ENCODE measurements around the gene C17orf114.
A peak's percentile ranks its signal among the peaks of the same experiment; 100 is the strongest.
"Not testable (repeated sequence)": the region's sequence is repeated elsewhere in the genome, so short reads cannot be mapped to it uniquely, and the experiment has no call there.

Gene C17orf114

DNA sequence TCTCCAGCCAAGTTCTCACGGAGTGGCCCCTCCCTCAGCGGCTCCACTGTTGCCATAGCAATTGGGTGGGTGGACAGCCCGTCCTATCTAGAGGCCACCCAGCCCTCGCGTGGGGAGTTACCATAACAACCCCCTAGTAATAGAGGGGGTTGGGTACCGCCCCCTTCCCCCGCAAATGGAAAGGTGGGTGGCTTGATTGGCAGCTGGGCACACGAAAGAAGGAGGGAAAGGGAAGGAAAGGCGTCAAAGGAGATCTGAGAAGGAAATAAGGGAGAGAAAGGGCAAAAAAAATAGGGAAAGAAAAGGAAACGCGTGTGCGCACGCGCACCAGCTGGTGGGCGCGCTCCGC, 30.7 kb upstream of the C17orf114 start:
- intact Hi-C loops (cut with micrococcal nuclease; ENCODE audit: unreplicated experiment) = loop anchor here (10.0 kb wide), 1 partner anchor 52 kb away; no protein-coding TSS in a partner anchor
- Histone ChIP-seq H3K9ac (ENCODE audit: insufficient read depth, low read depth, low read length) (peak overlapping the region; percentile 78), H3K4me2 (ENCODE audit: low read depth, low read length) (peak overlapping the region; percentile 85), H3K79me2 (ENCODE audit: insufficient read depth, low read length) (peaks cover 40% of the 10 kb centered on the region), H3K27ac (ENCODE audit: extremely low read length, insufficient read depth, low read length) (peak overlapping the region; percentile 75), H4K20me1 (ENCODE audit: insufficient read depth, low read length) (peaks cover 15% of the 10 kb centered on the region; the same call in 1 of the 2 replicates), H3K4me3 (replicated peaks in 1 of 3; ENCODE audit: insufficient read depth in 1 of 3, low read depth in 2 of 3, low read length in 3 of 3) (peak overlapping the region; percentile 67 to 97 (median 85)), H3K4me1 (ENCODE audit: insufficient read depth, low read length) (peaks cover 36% of the 10 kb centered on the region)
- POLR2A ChIA-PET = interaction anchor here (0.6 to 3.8 kb wide), 7 partner anchors 14 to 124 kb away, joined by 3 to 31 read pairs (median 4); partner anchors contain the start of genes CXCL16, GLTPD2, TM4SF5 and ZMYND15
- DNase-seq (ENCODE audit: low spot score); H2AFZ ChIP-seq (ENCODE audit: low read length); CTCF ChIA-PET (ENCODE audit: low intra/inter-chr PET ratio, low total read pairs); H3K9me3 ChIP-seq (ENCODE audit: low read length); ATAC-seq; FAIRE-seq; H3K36me3 ChIP-seq (replicated peaks in 1 of 2; ENCODE audit: control insufficient read depth in 1 of 2, insufficient read depth in 2 of 2, low read length in 2 of 2); BruUV-seq (replicated peaks); H3K27me3 ChIP-seq (ENCODE audit: control insufficient read depth in 1 of 2, insufficient read depth in 2 of 2, low read length in 2 of 2); in situ Hi-C loops (cut with HindIII; ENCODE audit: extremely low pct_ligation_motif_present, low pct_unique_long_range_greater_than_20kb): not testable (repeated sequence)
- TF ChIP-seq RFX1 (IDR thresholded peaks at IDR 0.05) = peak; percentile 75; the same call in 1 of the 2 replicates
- WGBS (ENCODE audit: low lambda C conversion rate) = 0% methylated on average over 12 of the region's 17 CpGs

DNA sequence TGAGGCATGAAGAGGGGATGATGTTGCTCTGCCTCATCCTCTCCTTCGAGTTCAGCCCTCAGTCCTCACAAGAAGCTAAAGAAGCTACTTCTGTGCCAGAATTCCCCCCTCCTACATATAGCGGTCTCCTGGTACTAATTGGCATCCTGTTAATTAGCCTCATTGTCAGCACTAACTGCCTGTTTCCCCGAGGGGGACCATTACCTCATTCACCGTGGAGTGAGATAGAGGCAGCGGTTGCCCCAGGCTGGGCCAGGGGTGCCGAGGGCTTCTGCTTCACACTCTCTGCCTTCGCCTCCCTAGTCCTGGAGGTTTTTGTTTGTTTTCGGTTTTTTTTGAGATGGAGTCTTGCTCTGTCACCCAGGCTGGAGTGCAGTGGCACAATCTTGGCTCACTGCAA, 25.3 kb upstream of the C17orf114 start:
- ChIA-PET CTCF (ENCODE audit: low intra/inter-chr PET ratio, low total read pairs) (no interaction called here), POLR2A (no interaction called here)
- 0 out of 5 replicates have a peak, but pooled peaks cover 0 to 1% of the 10 kb centered on the region in 2 experiments for H3K36me3 ChIP-seq (replicated peaks in 1 of 2; ENCODE audit: control insufficient read depth in 1 of 2, insufficient read depth in 2 of 2, low read length in 2 of 2)
- H3K27me3 ChIP-seq (ENCODE audit: control insufficient read depth in 1 of 2, insufficient read depth in 2 of 2, low read length in 2 of 2) = no peaks in the 10 kb centered on the region
- no peak overlapping the region for H3K9ac ChIP-seq (ENCODE audit: insufficient read depth, low read depth, low read length)
- no peaks in the 10 kb centered on the region for H3K9me3 ChIP-seq (ENCODE audit: low read length)
- 55% methylated on average over 8 of the region's 8 CpGs for WGBS (ENCODE audit: low lambda C conversion rate)
- no peak for FAIRE-seq
- no peak overlapping the region for H3K4me2 ChIP-seq (ENCODE audit: low read depth, low read length)
- H3K4me1 ChIP-seq (ENCODE audit: insufficient read depth, low read length) = no peaks in the 10 kb centered on the region
- H4K20me1 ChIP-seq (ENCODE audit: insufficient read depth, low read length) = no peaks in the 10 kb centered on the region
- ATAC-seq = no peak
- intact Hi-C loops (cut with micrococcal nuclease; ENCODE audit: unreplicated experiment) = no loop called here
- no peaks in the 10 kb centered on the region for H3K79me2 ChIP-seq (ENCODE audit: insufficient read depth, low read length)
- no peak overlapping the region for H3K27ac ChIP-seq (ENCODE audit: extremely low read length, insufficient read depth, low read length)
- no TSS peak for BruUV-seq (replicated peaks)
- no peak overlapping the region for H3K4me3 ChIP-seq (replicated peaks in 1 of 3; ENCODE audit: insufficient read depth in 1 of 3, low read depth in 2 of 3, low read length in 3 of 3)
- DNase-seq (ENCODE audit: low spot score) = no peak
- H2AFZ ChIP-seq (ENCODE audit: low read length) = no peak overlapping the region
- in situ Hi-C loops (cut with HindIII; ENCODE audit: extremely low pct_ligation_motif_present, low pct_unique_long_range_greater_than_20kb) = no loop called here
- TF ChIP-seq HIC2 (CRISPR knock-in tag; IDR thresholded peaks at IDR 0.05; ENCODE audit: low read depth) (no peak), ZNF17 (CRISPR knock-in tag; IDR thresholded peaks at IDR 0.05) (no peak), ZNF629 (CRISPR knock-in tag; conservative IDR thresholded peaks at IDR 0.05) (no peak), TOPORS (CRISPR knock-in tag; IDR thresholded peaks at IDR 0.05) (no peak), NCOR1 (IDR thresholded peaks at IDR 0.05; ENCODE audit: borderline replicate concordance, low read length) (no peak), SNRNP70 (IDR thresholded peaks at IDR 0.05; ENCODE audit: low read depth, low read length) (no peak), ZNF883 (CRISPR knock-in tag; IDR thresholded peaks at IDR 0.05; ENCODE audit: not compliant biosample characterization) (no peak), THAP11 (CRISPR knock-in tag; IDR thresholded peaks at IDR 0.05) (no peak)
- TF ChIP-seq, protein P1, sequence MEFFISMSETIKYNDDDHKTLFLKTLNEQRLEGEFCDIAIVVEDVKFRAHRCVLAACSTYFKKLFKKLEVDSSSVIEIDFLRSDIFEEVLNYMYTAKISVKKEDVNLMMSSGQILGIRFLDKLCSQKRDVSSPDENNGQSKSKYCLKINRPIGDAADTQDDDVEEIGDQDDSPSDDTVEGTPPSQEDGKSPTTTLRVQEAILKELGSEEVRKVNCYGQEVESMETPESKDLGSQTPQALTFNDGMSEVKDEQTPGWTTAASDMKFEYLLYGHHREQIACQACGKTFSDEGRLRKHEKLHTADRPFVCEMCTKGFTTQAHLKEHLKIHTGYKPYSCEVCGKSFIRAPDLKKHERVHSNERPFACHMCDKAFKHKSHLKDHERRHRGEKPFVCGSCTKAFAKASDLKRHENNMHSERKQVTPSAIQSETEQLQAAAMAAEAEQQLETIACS (CRISPR knock-in tag; IDR thresholded peaks at IDR 0.05) = no peak
- TF ChIP-seq, protein P2, sequence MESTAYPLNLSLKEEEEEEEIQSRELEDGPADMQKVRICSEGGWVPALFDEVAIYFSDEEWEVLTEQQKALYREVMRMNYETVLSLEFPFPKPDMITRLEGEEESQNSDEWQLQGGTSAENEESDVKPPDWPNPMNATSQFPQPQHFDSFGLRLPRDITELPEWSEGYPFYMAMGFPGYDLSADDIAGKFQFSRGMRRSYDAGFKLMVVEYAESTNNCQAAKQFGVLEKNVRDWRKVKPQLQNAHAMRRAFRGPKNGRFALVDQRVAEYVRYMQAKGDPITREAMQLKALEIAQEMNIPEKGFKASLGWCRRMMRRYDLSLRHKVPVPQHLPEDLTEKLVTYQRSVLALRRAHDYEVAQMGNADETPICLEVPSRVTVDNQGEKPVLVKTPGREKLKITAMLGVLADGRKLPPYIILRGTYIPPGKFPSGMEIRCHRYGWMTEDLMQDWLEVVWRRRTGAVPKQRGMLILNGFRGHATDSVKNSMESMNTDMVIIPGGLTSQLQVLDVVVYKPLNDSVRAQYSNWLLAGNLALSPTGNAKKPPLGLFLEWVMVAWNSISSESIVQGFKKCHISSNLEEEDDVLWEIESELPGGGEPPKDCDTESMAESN (CRISPR knock-in tag; conservative IDR thresholded peaks at IDR 0.05) = no peak
- TF ChIP-seq, protein P3, sequence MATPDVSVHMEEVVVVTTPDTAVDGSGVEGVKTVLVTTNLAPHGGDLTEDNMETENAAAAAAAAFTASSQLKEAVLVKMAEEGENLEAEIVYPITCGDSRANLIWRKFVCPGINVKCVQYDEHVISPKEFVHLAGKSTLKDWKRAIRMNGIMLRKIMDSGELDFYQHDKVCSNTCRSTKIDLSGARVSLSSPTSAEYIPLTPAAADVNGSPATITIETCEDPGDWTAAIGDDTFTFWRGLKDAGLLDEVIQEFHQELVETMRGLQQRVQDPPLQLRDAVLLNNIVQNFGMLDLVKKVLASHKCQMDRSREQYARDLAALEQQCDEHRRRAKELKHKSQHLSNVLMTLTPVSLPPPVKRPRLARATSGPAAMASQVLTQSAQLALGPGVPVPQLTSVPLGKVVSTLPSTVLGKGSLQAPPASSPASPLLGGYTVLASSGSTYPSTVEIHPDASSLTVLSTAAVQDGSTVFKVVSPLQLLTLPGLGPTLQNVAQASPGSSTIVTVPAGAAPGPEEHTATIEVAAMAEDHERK (CRISPR knock-in tag; IDR thresholded peaks at IDR 0.05; ENCODE audit: low read depth) = no peak
